ENCODE results near the gene ARHGAP29. TPM values are rescaled to one million over a fixed set of nuclear protein-coding genes. Genes with fewer than 3 reads are reported as not detected.

The ARHGAP29 gene
- total and polyA plus RNA-seq, 2 of the 8 experiments (the other 6 are each of a cell fraction or from before 2014, with no cell fraction given), result 0.57 to 3.2 TPM

GRCh38 chr1:94257444-94257843 is 20.1 kb upstream of the ARHGAP29 start:
- Histone ChIP-seq H3K4me1 (replicated peaks in 1 of 4; ENCODE audit: control insufficient read depth in 3 of 4, insufficient read depth in 4 of 4, low read length in 3 of 4) (peaks cover 0 to 5% (median 2%) of the 10 kb centered on the region in 4 experiments; a peak in 2 of 7 replicates), H3K56ac (replicated peaks; ENCODE audit: insufficient read length, low read depth, low read length) (no peak overlapping the region), H2BK15ac (ENCODE audit: low read length) (no peak overlapping the region), H3K23ac (ENCODE audit: insufficient read length) (no peak overlapping the region), H3K4me2 (ENCODE audit: insufficient read depth in 1 of 2, low read depth in 2 of 2, low read length in 2 of 2) (no peak overlapping the region), H4K20me1 (replicated peaks in 1 of 2; ENCODE audit: control insufficient read depth in 1 of 2, insufficient read depth in 2 of 2, low read length in 2 of 2) (no peaks in the 10 kb centered on the region), H3K27ac (ENCODE audit: low read depth, low read length) (no peak overlapping the region), H3K4me3 (ENCODE audit: extremely low read depth in 1 of 4, insufficient read depth in 2 of 4, low read depth in 3 of 4, low read length in 4 of 4) (no peak overlapping the region), H2BK5ac (ENCODE audit: low read depth, low read length) (no peak overlapping the region), H4K5ac (ENCODE audit: insufficient read length, low read depth, low read length) (no peak overlapping the region), H2AK5ac (ENCODE audit: low read depth, low read length) (no peak overlapping the region), H3K18ac (ENCODE audit: extremely low read depth, low read length) (no peak overlapping the region), H3K79me1 (ENCODE audit: low read depth, low read length) (no peaks in the 10 kb centered on the region), H3K36me3 (ENCODE audit: control insufficient read depth in 2 of 4, insufficient read depth in 4 of 4, low read length in 3 of 4) (no peaks in the 10 kb centered on the region), H3K14ac (ENCODE audit: insufficient read length) (no peak overlapping the region), H3K9me3 (ENCODE audit: insufficient read depth in 2 of 2, low read depth in 1 of 2, low read length in 1 of 2) (no peaks in the 10 kb centered on the region), H3K23me2 (ENCODE audit: low read depth, low read length) (no peaks in the 10 kb centered on the region), H2AFZ (ENCODE audit: low read length) (no peak overlapping the region), H2BK12ac (ENCODE audit: low read depth, low read length) (no peak overlapping the region), H4K8ac (ENCODE audit: extremely low read depth, insufficient read depth, low read length) (no peak overlapping the region), H2BK120ac (replicated peaks; ENCODE audit: low read depth, low read length) (no peak overlapping the region), H3K9ac (replicated peaks in 1 of 4; ENCODE audit: extremely low read depth in 1 of 4, low read depth in 3 of 4, low read length in 3 of 4) (no peak overlapping the region), H2BK20ac (ENCODE audit: low read length) (no peak overlapping the region), H3K27me3 (replicated peaks in 1 of 4; ENCODE audit: control insufficient read depth in 3 of 4, extremely low read depth in 1 of 4, insufficient read depth in 3 of 4, low read length in 3 of 4) (peaks cover 40 to 77% (median 61%) of the 10 kb centered on the region in 4 experiments), H4K91ac (replicated peaks; ENCODE audit: insufficient read length, low read length) (no peak overlapping the region), H3K4ac (replicated peaks; ENCODE audit: insufficient read length, low read depth, low read length) (no peak overlapping the region), H3K79me2 (ENCODE audit: control insufficient read depth in 1 of 2, insufficient read depth in 2 of 2, low read length in 2 of 2) (no peaks in the 10 kb centered on the region)
- CTCF ChIA-PET (ENCODE audit: partially characterized antibody), result interaction anchor here (0.6 to 7.9 kb wide), 9 partner anchors 11 to 218 kb away, joined by 3 to 56 read pairs (median 3); no protein-coding TSS in a partner anchor
- FAIRE-seq (no peak), DNase-seq (ENCODE audit: low read depth in 1 of 2, low spot score in 2 of 2) (no peak)
- TF ChIP-seq BRCA1 (IDR thresholded peaks at IDR 0.05; ENCODE audit: low read depth, low read length) (no peak), TEAD4 (IDR thresholded peaks at IDR 0.05; ENCODE audit: low read depth, low read length) (no peak), CBX5 (IDR thresholded peaks at IDR 0.05; ENCODE audit: low read depth, low read length) (no peak), KDM5A (IDR thresholded peaks at IDR 0.05; ENCODE audit: low read length) (no peak)
- POLR2A ChIA-PET (ENCODE audit: partially characterized antibody), result no interaction called here
